IPS DF 6.9 (cell line): ENCODE data around the gene TXNDC12.
"Not testable (repeated sequence)": the region's sequence is repeated elsewhere in the genome, so short reads cannot be mapped to it uniquely, and the experiment has no call there.

Experiments used
- DNase-seq: peaks from one replicate; pipeline ENCODE4 v3.0.0-alpha.2; 2013; ENCODE audit warnings: low read depth, low spot score
- H3K27ac ChIP-seq: one replicate; pipeline ENCODE4 v1.5.1; 2013; ENCODE audit warnings: low read length, control low read depth
- H3K27me3 ChIP-seq: 2 replicates; pipeline ENCODE4 v1.6.1; 2013; ENCODE audit warnings: mild to moderate bottlenecking, low read length; ENCODE audit not compliant: control insufficient read depth, insufficient read depth
- H3K36me3 ChIP-seq: 2 replicates; pipeline ENCODE4 v1.6.1; 2013; ENCODE audit warnings: low read length; ENCODE audit not compliant: control insufficient read depth, insufficient read depth
- H3K4me1 ChIP-seq: 2 replicates; pipeline ENCODE4 v1.6.1; 2013; ENCODE audit warnings: low read length; ENCODE audit not compliant: control insufficient read depth, insufficient read depth
- H3K4me3 ChIP-seq: 2 replicates; pipeline ENCODE4 v1.5.1; 2013; ENCODE audit warnings: mild to moderate bottlenecking, low read length
- H3K9me3 ChIP-seq: 2 replicates; pipeline ENCODE4 v1.6.1; 2013; ENCODE audit warnings: low read length, inconsistent platforms; ENCODE audit not compliant: control insufficient read depth, insufficient read depth
- WGBS: extraction: QIAGEN DNeasy Blood & Tissue Kit; methylation state at CpG from one replicate; pipeline ENCODE4 v1.1.7; 2013; ENCODE audit warnings: mixed read lengths, missing lambda C conversion rate; ENCODE audit not compliant: insufficient read length, insufficient coverage; 5-methylcytosine and 5-hydroxymethylcytosine counted together

Gene TXNDC12

GRCh38 chr1:52053862-52054261 lies 1.1 kb downstream of the TXNDC12 start:
- no peaks in the 10 kb centered on the region; the same call in 1 of the 2 replicates for H3K36me3 ChIP-seq
- no peaks in the 10 kb centered on the region for H3K4me1 ChIP-seq
- no peak for DNase-seq
- no CpG with 5 or more reads among the region's 1 CpG for WGBS
- no peaks in the 10 kb centered on the region for H3K9me3 ChIP-seq
- no peak overlapping the region; the same call in 1 of the 2 replicates for H3K4me3 ChIP-seq
- no peak overlapping the region for H3K27ac ChIP-seq
- H3K27me3 ChIP-seq = no peaks in the 10 kb centered on the region

GRCh38 chr1:52049337-52049736 lies 5.7 kb downstream of the TXNDC12 start:
- H3K4me1 ChIP-seq, H3K9me3 ChIP-seq, H3K4me3 ChIP-seq, H3K27me3 ChIP-seq, H3K36me3 ChIP-seq, DNase-seq, H3K27ac ChIP-seq: not testable (repeated sequence)
- no CpG with 5 or more reads among the region's 4 CpGs for WGBS

- not testable (repeated sequence) for H3K27me3 ChIP-seq, H3K9me3 ChIP-seq, DNase-seq, H3K36me3 ChIP-seq, H3K4me1 ChIP-seq, H3K27ac ChIP-seq, H3K4me3 ChIP-seq
- WGBS = no CpG with 5 or more reads among the region's 4 CpGs
These were observed 9.3 kb downstream of the TXNDC12 start for GRCh38 chr1:52045666-52046195.

DNA sequence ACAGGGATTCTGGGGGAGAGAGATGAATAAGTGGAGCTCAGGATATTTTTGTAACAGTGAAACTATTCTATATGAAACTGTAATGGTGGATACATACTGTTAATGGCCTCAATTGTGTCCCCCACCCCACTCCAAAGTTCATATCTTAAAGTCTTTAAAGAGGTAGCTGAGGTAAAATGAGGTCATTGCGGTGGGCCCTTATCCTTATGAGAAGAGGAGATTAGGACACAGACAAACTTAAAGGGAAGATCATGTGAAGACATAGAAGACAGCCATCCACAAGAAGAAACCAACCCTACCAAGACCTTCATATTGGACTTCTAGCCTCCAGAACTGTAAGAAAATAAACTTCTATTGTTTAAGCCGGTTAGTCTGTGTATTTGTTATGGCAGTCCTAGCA lies 9.8 kb downstream of the TXNDC12 start:
- no peaks in the 10 kb centered on the region for H3K27me3 ChIP-seq
- DNase-seq = no peak
- WGBS = no CpG with 5 or more reads among the region's 2 CpGs
- no peaks in the 10 kb centered on the region for H3K9me3 ChIP-seq
- no peak overlapping the region for H3K4me3 ChIP-seq
- H3K27ac ChIP-seq = no peak overlapping the region
- no peaks in the 10 kb centered on the region for H3K36me3 ChIP-seq
- H3K4me1 ChIP-seq = no peaks in the 10 kb centered on the region

GRCh38 chr1:52041551-52042185 lies 13.3 kb downstream of the TXNDC12 start:
- Histone ChIP-seq H3K36me3 (no peaks in the 10 kb centered on the region), H3K27me3 (no peaks in the 10 kb centered on the region), H3K9me3 (no peaks in the 10 kb centered on the region), H3K27ac (no peak overlapping the region), H3K4me1 (no peaks in the 10 kb centered on the region), H3K4me3 (no peak overlapping the region)
- WGBS = no CpG with 5 or more reads among the region's 4 CpGs
- no peak for DNase-seq

GRCh38 chr1:52037909-52038308 lies 17.1 kb downstream of the TXNDC12 start:
- WGBS = no CpG with 5 or more reads among the region's 1 CpG
- no peak overlapping the region for H3K4me3 ChIP-seq
- no peaks in the 10 kb centered on the region for H3K27me3 ChIP-seq
- DNase-seq = no peak
- no peaks in the 10 kb centered on the region for H3K4me1 ChIP-seq
- H3K9me3 ChIP-seq = no peaks in the 10 kb centered on the region
- H3K36me3 ChIP-seq = no peaks in the 10 kb centered on the region
- no peak overlapping the region for H3K27ac ChIP-seq

- Histone ChIP-seq H3K27me3 (no peaks in the 10 kb centered on the region), H3K4me1 (no peaks in the 10 kb centered on the region; the same call in 1 of the 2 replicates), H3K27ac (no peak overlapping the region), H3K4me3 (no peak overlapping the region), H3K36me3 (no peaks in the 10 kb centered on the region), H3K9me3 (no peaks in the 10 kb centered on the region)
- WGBS = no CpG with 5 or more reads among the region's 5 CpGs
- DNase-seq = no peak
These were observed 17.6 kb downstream of the TXNDC12 start for GRCh38 chr1:52037402-52037814.

DNA sequence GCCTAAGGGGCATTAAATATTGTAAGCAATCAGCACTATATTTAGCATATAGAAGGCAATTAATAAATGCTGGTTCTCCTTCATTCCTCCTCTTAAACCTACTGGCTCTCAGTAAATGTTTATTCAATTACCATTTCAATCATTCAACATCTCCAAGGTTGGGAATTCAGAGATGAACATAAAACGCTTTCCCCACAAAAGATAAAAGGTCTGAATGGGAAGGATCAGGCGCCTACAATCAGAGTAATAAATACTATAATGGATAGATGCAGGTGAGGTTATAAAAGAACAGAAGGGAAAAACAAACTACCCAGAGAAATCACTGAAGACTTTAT lies 21.0 kb downstream of the TXNDC12 start:
- WGBS = no CpG with 5 or more reads among the region's 2 CpGs
- Histone ChIP-seq H3K4me1 (no peaks in the 10 kb centered on the region; the same call in 1 of the 2 replicates), H3K36me3 (no peaks in the 10 kb centered on the region), H3K9me3 (no peaks in the 10 kb centered on the region), H3K27ac (no peak overlapping the region), H3K27me3 (no peaks in the 10 kb centered on the region), H3K4me3 (no peak overlapping the region)
- no peak for DNase-seq

GRCh38 chr1:52033190-52034049 lies 21.6 kb downstream of the TXNDC12 start, which contains the start of gene KTI12:
Gene KTI12 (minus strand): TSS chr1:52033810. CDS start chr1:52033761, 49 bp downstream.
- Histone ChIP-seq H3K4me3 (peak within 1 kb of the TSS; percentile 95), H3K9me3 (no peaks in the 10 kb centered on the region), H3K27ac (no peak within 1 kb of the TSS), H3K4me1 (no peaks in the 10 kb centered on the region; the same call in 1 of the 2 replicates), H3K27me3 (no peaks in the 10 kb centered on the region), H3K36me3 (no peaks in the 10 kb centered on the region)
- no CpG with 5 or more reads among the region's 78 CpGs for WGBS
- no peak for DNase-seq

- no peaks in the 10 kb centered on the region for H3K27me3 ChIP-seq
- H3K9me3 ChIP-seq = no peaks in the 10 kb centered on the region
- no peaks in the 10 kb centered on the region; the same call in 1 of the 2 replicates for H3K4me1 ChIP-seq
- no CpG with 5 or more reads among the region's 24 CpGs for WGBS
- H3K4me3 ChIP-seq = peak overlapping the region; percentile 95; the same call in 1 of the 2 replicates
- no peak overlapping the region for H3K27ac ChIP-seq
- no peaks in the 10 kb centered on the region for H3K36me3 ChIP-seq
- no peak for DNase-seq
These were observed 22.2 kb downstream of the TXNDC12 start for GRCh38 chr1:52032785-52033131.
